Loucy (cell line): ENCODE measurements around the gene NME3.

Experiments
- H2AFZ ChIP-seq: fragments of 200-600 bp; sonication (generic); 2 replicates; pipeline ENCODE4 v1.6.0; 2016; ENCODE audit warnings: antibody characterized with exemption, mild to moderate bottlenecking, low read length, moderate library complexity
- H3F3A ChIP-seq: fragments of 200-600 bp; 2 replicates; pipeline ENCODE4 v1.6.0; 2016; ENCODE audit warnings: antibody characterized with exemption, low read depth, mild to moderate bottlenecking
- H3K27me3 ChIP-seq: fragments of 200-600 bp; sonication (generic); 2 replicates; pipeline ENCODE4 v1.6.1; 2014; ENCODE audit warnings: low read length, mild to moderate bottlenecking; ENCODE audit not compliant: insufficient read depth, poor library complexity, severe bottlenecking
- H3K36me3 ChIP-seq: fragments of 200-600 bp; sonication (generic); 2 replicates; pipeline ENCODE4 v1.6.1; 2016; ENCODE audit warnings: low read length; ENCODE audit not compliant: insufficient read depth
- H3K4me1 ChIP-seq: fragments of 200-600 bp; sonication (generic); 2 replicates; pipeline ENCODE4 v1.5.1; 2014; ENCODE audit warnings: low read length, mild to moderate bottlenecking; ENCODE audit not compliant: insufficient read depth, poor library complexity, severe bottlenecking
- H3K4me2 ChIP-seq: fragments of 200-600 bp; sonication (generic); 2 replicates; pipeline ENCODE4 v1.6.0; 2014; ENCODE audit warnings: antibody characterized with exemption, low read length, low read depth, mild to moderate bottlenecking; ENCODE audit not compliant: poor library complexity, severe bottlenecking
- H3K4me3 ChIP-seq: fragments of 200-600 bp; sonication (generic); 2 replicates; pipeline ENCODE4 v1.5.1; 2014; ENCODE audit warnings: low read length, mild to moderate bottlenecking, mixed read lengths; ENCODE audit not compliant: poor library complexity, severe bottlenecking
- H3K79me2 ChIP-seq: fragments of 200-600 bp; sonication (generic); 2 replicates; pipeline ENCODE4 v1.6.1; 2014; ENCODE audit warnings: low read length; ENCODE audit not compliant: insufficient read depth
- H3K9ac ChIP-seq: fragments of 200-600 bp; sonication (generic); 2 replicates; pipeline ENCODE4 v1.6.0; 2014; ENCODE audit warnings: mild to moderate bottlenecking, low read depth, low read length, moderate library complexity; ENCODE audit not compliant: poor library complexity, severe bottlenecking
- H3K9me2 ChIP-seq: fragments of 200-600 bp; sonication (generic); replicated peaks from 2 replicates; pipeline ENCODE4 v1.6.1; 2016; ENCODE audit warnings: low read depth, low read length, mixed read lengths
- H3K9me3 ChIP-seq: fragments of 200-600 bp; sonication (generic); 2 replicates; pipeline ENCODE4 v1.6.1; 2014; ENCODE audit warnings: mild to moderate bottlenecking, antibody characterized with exemption, low read length, low read depth; ENCODE audit not compliant: insufficient read depth
- H4K20me1 ChIP-seq: fragments of 200-600 bp; sonication (generic); 2 replicates; pipeline ENCODE4 v1.6.0; 2014; ENCODE audit warnings: antibody characterized with exemption, low read length, mild to moderate bottlenecking; ENCODE audit not compliant: insufficient read depth, poor library complexity, severe bottlenecking
- CTCF ChIP-seq: fragments of 200-600 bp; sonication (generic); conservative IDR thresholded peaks from 2 replicates; pipeline ENCODE4 v1.5.1; 2014; ENCODE audit warnings: mild to moderate bottlenecking, antibody characterized with exemption, low read length
- EZH2phosphoT487 ChIP-seq: fragments of 200-600 bp; IDR thresholded peaks from 2 replicates; pipeline ENCODE4 v1.6.1; 2018; ENCODE audit warnings: antibody characterized with exemption, mild to moderate bottlenecking, moderate library complexity, borderline replicate concordance

Gene NME3

GRCh38 chr16:1757714-1758461, 13.5 kb downstream of the NME3 start:
- Histone ChIP-seq H2AFZ (no peak overlapping the region), H3K4me1 (no peaks in the 10 kb centered on the region), H3K36me3 (no peaks in the 10 kb centered on the region), H3K4me2 (no peak overlapping the region), H3K79me2 (no peaks in the 10 kb centered on the region), H3K9me2 (no peaks in the 10 kb centered on the region), H3F3A (no peaks in the 10 kb centered on the region), H3K4me3 (no peak overlapping the region), H3K9ac (no peak overlapping the region), H3K27me3 (no peaks in the 10 kb centered on the region), H4K20me1 (no peaks in the 10 kb centered on the region), H3K9me3 (no peaks in the 10 kb centered on the region)
- TF ChIP-seq EZH2phosphoT487 (no peak), CTCF (no peak)

- Histone ChIP-seq H3K4me3 (no peak overlapping the region), H2AFZ (no peak overlapping the region), H3K9ac (no peak overlapping the region), H3K9me2 (no peaks in the 10 kb centered on the region), H3K79me2 (no peaks in the 10 kb centered on the region), H4K20me1 (no peaks in the 10 kb centered on the region), H3K4me2 (no peak overlapping the region), H3K9me3 (no peaks in the 10 kb centered on the region), H3K27me3 (no peaks in the 10 kb centered on the region), H3K36me3 (no peaks in the 10 kb centered on the region; the same call in 1 of the 2 replicates), H3F3A (no peaks in the 10 kb centered on the region), H3K4me1 (no peaks in the 10 kb centered on the region)
- TF ChIP-seq EZH2phosphoT487 (no peak), CTCF (no peak)
Observed at GRCh38 chr16:1754204-1754603, 17.1 kb downstream of the NME3 start.

- Histone ChIP-seq H3K4me2 (no peak overlapping the region), H3K79me2 (no peaks in the 10 kb centered on the region), H4K20me1 (no peaks in the 10 kb centered on the region), H3K36me3 (peaks cover 4% of the 10 kb centered on the region; the same call in 1 of the 2 replicates), H3K9me2 (no peaks in the 10 kb centered on the region), H3K9me3 (no peaks in the 10 kb centered on the region), H3K4me1 (no peaks in the 10 kb centered on the region), H3K27me3 (no peaks in the 10 kb centered on the region), H3K4me3 (no peak overlapping the region), H2AFZ (no peak overlapping the region), H3F3A (no peaks in the 10 kb centered on the region), H3K9ac (no peak overlapping the region)
- TF ChIP-seq EZH2phosphoT487, result no peak
- TF ChIP-seq CTCF, result no peak
Observed at GRCh38 chr16:1752853-1753252, 18.5 kb downstream of the NME3 start.
